ENCODE measurements around the gene CAMKK2.

- TF ChIP-seq, protein P1, sequence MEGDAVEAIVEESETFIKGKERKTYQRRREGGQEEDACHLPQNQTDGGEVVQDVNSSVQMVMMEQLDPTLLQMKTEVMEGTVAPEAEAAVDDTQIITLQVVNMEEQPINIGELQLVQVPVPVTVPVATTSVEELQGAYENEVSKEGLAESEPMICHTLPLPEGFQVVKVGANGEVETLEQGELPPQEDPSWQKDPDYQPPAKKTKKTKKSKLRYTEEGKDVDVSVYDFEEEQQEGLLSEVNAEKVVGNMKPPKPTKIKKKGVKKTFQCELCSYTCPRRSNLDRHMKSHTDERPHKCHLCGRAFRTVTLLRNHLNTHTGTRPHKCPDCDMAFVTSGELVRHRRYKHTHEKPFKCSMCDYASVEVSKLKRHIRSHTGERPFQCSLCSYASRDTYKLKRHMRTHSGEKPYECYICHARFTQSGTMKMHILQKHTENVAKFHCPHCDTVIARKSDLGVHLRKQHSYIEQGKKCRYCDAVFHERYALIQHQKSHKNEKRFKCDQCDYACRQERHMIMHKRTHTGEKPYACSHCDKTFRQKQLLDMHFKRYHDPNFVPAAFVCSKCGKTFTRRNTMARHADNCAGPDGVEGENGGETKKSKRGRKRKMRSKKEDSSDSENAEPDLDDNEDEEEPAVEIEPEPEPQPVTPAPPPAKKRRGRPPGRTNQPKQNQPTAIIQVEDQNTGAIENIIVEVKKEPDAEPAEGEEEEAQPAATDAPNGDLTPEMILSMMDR (IDR thresholded peaks at IDR 0.05; ENCODE audit: low read depth, low read length) = no peak
- no peak for TF ChIP-seq EZH2phosphoT487 (IDR thresholded peaks at IDR 0.05; ENCODE audit: low read depth)
Measured at GRCh38 chr12:121273364-121273896, 23.1 kb downstream of the CAMKK2 start.

Measured in OCI-LY3 (cell line).